HepG2 (cell line): ENCODE measurements around the gene ZNF772. TPM values are rescaled to one million over a fixed set of nuclear protein-coding genes. Genes with fewer than 3 reads are reported as not detected.

Experiments used
- CCAR2 ChIP-seq: fragments of 200-400 bp; formaldehyde crosslinking; optimal IDR thresholded peaks from 2 replicates; pipeline ENCODE3; 2018; ENCODE audit warnings: low read depth, mild to moderate bottlenecking, low read length, moderate library complexity
- CHD2 ChIP-seq: IDR thresholded peaks from 2 replicates; pipeline ENCODE4 v1.6.1; 2011; ENCODE audit warnings: low read depth, low read length, improper control_type of control experiment
- DZIP1 ChIP-seq: sonication (generic); formaldehyde crosslinking; IDR thresholded peaks from 2 replicates; pipeline ENCODE4 v1.5.0; 2020; ENCODE audit warnings: mild to moderate bottlenecking, missing genetic modification reagents
- ESRRA ChIP-seq: sonication (generic); formaldehyde crosslinking; IDR thresholded peaks from 2 replicates; pipeline ENCODE4 v1.5.1; 2020; ENCODE audit warnings: mild to moderate bottlenecking, low read depth, missing genetic modification reagents
- FOXO1 ChIP-seq: sonication (generic); formaldehyde crosslinking; IDR thresholded peaks from 2 replicates; pipeline ENCODE4 v1.4.0; 2020; ENCODE audit warnings: missing genetic modification reagents
- FOXP1 ChIP-seq, 2 experiments: fragments of 450-650 bp in 1 of 2; IDR thresholded peaks; 2 replicates each; pipeline ENCODE4 v1.6.1; 2017 to 2018; ENCODE audit warnings: antibody characterized with exemption in 1 of 2
- HNRNPLL ChIP-seq: fragments of 200-400 bp; formaldehyde crosslinking; IDR thresholded peaks from 2 replicates; pipeline ENCODE4 v1.6.1; 2017; ENCODE audit warnings: mild to moderate bottlenecking, low read depth, low read length; ENCODE audit not compliant: poor library complexity, severe bottlenecking
- KDM5B ChIP-seq: sonication (generic); formaldehyde crosslinking; IDR thresholded peaks from 2 replicates; pipeline ENCODE4 v1.4.0; 2020; ENCODE audit warnings: missing genetic modification reagents, mild to moderate bottlenecking, borderline replicate concordance
- KMT2B ChIP-seq: IDR thresholded peaks from 2 replicates; pipeline ENCODE4 v1.6.1; 2016; ENCODE audit warnings: missing genetic modification reagents, missing compliant biosample characterization
- MATR3 ChIP-seq: sonication (generic); formaldehyde crosslinking; IDR thresholded peaks from 2 replicates; pipeline ENCODE4 v1.4.0; 2020; ENCODE audit warnings: missing genetic modification reagents
- MED8 ChIP-seq: sonication (generic); formaldehyde crosslinking; IDR thresholded peaks from 2 replicates; pipeline ENCODE4 v1.8.1; 2023; ENCODE audit warnings: mild to moderate bottlenecking, missing genetic modification reagents; ENCODE audit not compliant: insufficient replicate concordance
- MTF1 ChIP-seq: sonication (generic); formaldehyde crosslinking; IDR thresholded peaks from 2 replicates; pipeline ENCODE4 v1.5.0; 2020; ENCODE audit warnings: missing genetic modification reagents
- PAXIP1 ChIP-seq: sonication (generic); formaldehyde crosslinking; conservative IDR thresholded peaks from 2 replicates; pipeline ENCODE4 v1.4.0; 2020; ENCODE audit warnings: mild to moderate bottlenecking, missing genetic modification reagents, moderate library complexity
- RBM22 ChIP-seq: fragments of 200-400 bp; formaldehyde crosslinking; optimal IDR thresholded peaks from 2 replicates; pipeline ENCODE3; 2017; ENCODE audit warnings: mild to moderate bottlenecking, low read length, moderate library complexity
- RFX5 ChIP-seq: IDR thresholded peaks from 2 replicates; pipeline ENCODE4 v1.6.1; 2011; ENCODE audit warnings: low read depth, low read length, improper control_type of control experiment
- SCMH1 ChIP-seq: sonication (generic); formaldehyde crosslinking; IDR thresholded peaks from 2 replicates; pipeline ENCODE4 v1.9.0; 2021; ENCODE audit warnings: missing genetic modification reagents, mild to moderate bottlenecking, borderline replicate concordance
- SMAD3 ChIP-seq: sonication (generic); formaldehyde crosslinking; IDR thresholded peaks from 2 replicates; pipeline ENCODE4 v1.4.0; 2020; ENCODE audit warnings: missing genetic modification reagents
- TFDP1 ChIP-seq: IDR thresholded peaks from 2 replicates; pipeline ENCODE4 v1.6.1; 2016; ENCODE audit warnings: missing compliant biosample characterization, missing genetic modification reagents, borderline replicate concordance
- ZBTB1 ChIP-seq: sonication (generic); formaldehyde crosslinking; IDR thresholded peaks from 2 replicates; pipeline ENCODE4 v1.4.0; 2020; ENCODE audit warnings: missing genetic modification reagents, borderline replicate concordance
- ZFP41 ChIP-seq: sonication (generic); formaldehyde crosslinking; IDR thresholded peaks from 2 replicates; pipeline ENCODE4 v1.4.0; 2020; ENCODE audit warnings: mild to moderate bottlenecking, missing genetic modification reagents, borderline replicate concordance
- ZNF891 ChIP-seq: sonication (generic); formaldehyde crosslinking; IDR thresholded peaks from 2 replicates; pipeline ENCODE4 v1.5.0; 2020; ENCODE audit warnings: mild to moderate bottlenecking, missing genetic modification reagents
- ZSCAN12 ChIP-seq: sonication (generic); formaldehyde crosslinking; IDR thresholded peaks from 2 replicates; pipeline ENCODE4 v1.9.0; 2021; ENCODE audit warnings: mild to moderate bottlenecking, missing genetic modification reagents
- polyA plus RNA-seq, 8 experiments: library from polyadenylated mRNA; depleted of rRNA in 3 of 8; stranded (reverse) in 7 of 8; unstranded in 1 of 8; fragments of >200 nt; fragmentation: Illumina TruSeq in 4 of 8; extraction: Trizol in 4 of 8; gene quantifications; 2 replicates each; pipeline versions ENCODE4 v1.2.1 to v1.2.3, GENCODE V29; 2011 to 2016; ENCODE audit warnings: low read depth in 4 of 8, missing spikeins in 1 of 8, mixed read lengths in 1 of 8; ENCODE audit not compliant: insufficient read depth in 1 of 8
- total RNA-seq, 5 experiments: library from RNA; depleted of rRNA; stranded (reverse); fragments of >200 nt; fragmentation: Illumina TruSeq; extraction: Trizol; gene quantifications; 2 replicates each; pipeline ENCODE4 v1.2.3, GENCODE V29; 2016; ENCODE audit warnings: low read depth in 1 of 5

Gene ZNF772
- total and polyA plus RNA-seq, 2 of the 13 experiments (the other 11 are each of a cell fraction or from before 2014, with no cell fraction given) = 3.1 to 17.2 TPM

- no peak; the same call in 1 of the 2 replicates for TF ChIP-seq FOXO1
- no peak for TF ChIP-seq RFX5
- no peak for TF ChIP-seq CHD2
- 0 out of 2 replicates have a peak, but pooled peaks have one; percentile 7 for TF ChIP-seq PAXIP1
- no peak for TF ChIP-seq SCMH1
- no peak for TF ChIP-seq ZBTB1 (CRISPR knock-in tag)
- peak; percentile 35; the same call in 1 of the 2 replicates for TF ChIP-seq ZNF891
- no peak for TF ChIP-seq RBM22
- TF ChIP-seq KDM5B (CRISPR knock-in tag) = peak; percentile 79; the same call in 1 of the 2 replicates
- 0 out of 2 replicates have a peak, but pooled peaks have one; percentile 47 for TF ChIP-seq SMAD3
- no peak for TF ChIP-seq FOXP1 (IDR thresholded peaks at IDR 0.05)
- no peak for TF ChIP-seq FOXP1 (CRISPR knock-in tag; IDR thresholded peaks at IDR 0.05)
- no peak for TF ChIP-seq MTF1
- TF ChIP-seq TFDP1 = peak; percentile 55; the same call in 1 of the 2 replicates
- TF ChIP-seq HNRNPLL = no peak
- no peak for TF ChIP-seq ZSCAN12 (CRISPR knock-in tag)
- peak; percentile 45; the same call in 1 of the 2 replicates for TF ChIP-seq ESRRA (CRISPR knock-in tag)
- no peak for TF ChIP-seq MED8 (CRISPR knock-in tag)
- no peak for TF ChIP-seq CCAR2
- 0 out of 2 replicates have a peak, but pooled peaks have one; percentile 78 for TF ChIP-seq DZIP1
- peak; percentile 80; the same call in 1 of the 2 replicates for TF ChIP-seq KMT2B (CRISPR knock-in tag)
- no peak for TF ChIP-seq MATR3
- peak; percentile 41; the same call in 1 of the 2 replicates for TF ChIP-seq ZFP41 (CRISPR knock-in tag)
Observed at GRCh38 chr19:57477191-57478008, at the start of gene ZNF772 (continued).
